Measurements from ENCODE around the gene FUT7. TPM values are rescaled to one million over a fixed set of nuclear protein-coding genes. Genes with fewer than 3 reads are reported as not detected.

The FUT7 gene
- total and polyA plus RNA-seq, 2 of the 13 experiments (the other 11 are each of a cell fraction or from before 2014, with no cell fraction given) = 0.05 TPM; not detected in 1

DNA sequence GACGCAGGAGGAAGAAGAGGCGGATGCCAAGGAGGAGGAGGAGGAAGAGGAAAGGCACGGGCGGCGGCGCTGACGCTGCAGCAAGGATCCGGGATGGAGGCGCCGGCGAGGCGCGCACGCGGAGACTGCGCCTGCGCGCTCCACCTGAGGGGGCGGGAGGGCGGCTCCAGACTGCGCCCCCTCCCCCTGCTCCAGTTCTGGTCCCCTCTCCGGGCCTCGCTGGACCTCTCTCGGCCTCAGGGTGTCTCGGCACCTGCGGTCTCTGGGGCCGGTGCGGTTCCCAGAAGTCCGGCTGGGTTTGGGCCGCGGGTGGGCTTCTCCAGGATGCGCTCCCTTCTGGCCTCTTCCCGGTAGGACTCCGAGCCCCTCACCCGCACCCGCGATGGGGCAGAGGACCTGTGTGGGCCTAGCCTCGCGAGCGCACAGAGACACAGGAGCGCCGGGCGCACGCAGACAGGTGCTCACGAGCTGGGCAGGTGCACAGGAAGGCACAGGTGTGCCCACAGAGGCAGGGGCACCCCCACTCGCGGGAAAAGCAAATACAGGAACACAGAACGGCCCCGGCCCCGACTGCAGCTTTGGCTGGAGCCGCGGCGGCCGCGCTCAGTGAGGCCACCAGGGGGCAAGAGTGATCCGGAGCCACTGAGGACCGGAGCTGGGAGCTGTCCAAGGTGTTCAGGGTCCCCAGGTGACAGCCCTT lies 14.3 kb upstream of the FUT7 start, which contains the start of gene NPDC1 (continued):
- TF ChIP-seq, protein P1, sequence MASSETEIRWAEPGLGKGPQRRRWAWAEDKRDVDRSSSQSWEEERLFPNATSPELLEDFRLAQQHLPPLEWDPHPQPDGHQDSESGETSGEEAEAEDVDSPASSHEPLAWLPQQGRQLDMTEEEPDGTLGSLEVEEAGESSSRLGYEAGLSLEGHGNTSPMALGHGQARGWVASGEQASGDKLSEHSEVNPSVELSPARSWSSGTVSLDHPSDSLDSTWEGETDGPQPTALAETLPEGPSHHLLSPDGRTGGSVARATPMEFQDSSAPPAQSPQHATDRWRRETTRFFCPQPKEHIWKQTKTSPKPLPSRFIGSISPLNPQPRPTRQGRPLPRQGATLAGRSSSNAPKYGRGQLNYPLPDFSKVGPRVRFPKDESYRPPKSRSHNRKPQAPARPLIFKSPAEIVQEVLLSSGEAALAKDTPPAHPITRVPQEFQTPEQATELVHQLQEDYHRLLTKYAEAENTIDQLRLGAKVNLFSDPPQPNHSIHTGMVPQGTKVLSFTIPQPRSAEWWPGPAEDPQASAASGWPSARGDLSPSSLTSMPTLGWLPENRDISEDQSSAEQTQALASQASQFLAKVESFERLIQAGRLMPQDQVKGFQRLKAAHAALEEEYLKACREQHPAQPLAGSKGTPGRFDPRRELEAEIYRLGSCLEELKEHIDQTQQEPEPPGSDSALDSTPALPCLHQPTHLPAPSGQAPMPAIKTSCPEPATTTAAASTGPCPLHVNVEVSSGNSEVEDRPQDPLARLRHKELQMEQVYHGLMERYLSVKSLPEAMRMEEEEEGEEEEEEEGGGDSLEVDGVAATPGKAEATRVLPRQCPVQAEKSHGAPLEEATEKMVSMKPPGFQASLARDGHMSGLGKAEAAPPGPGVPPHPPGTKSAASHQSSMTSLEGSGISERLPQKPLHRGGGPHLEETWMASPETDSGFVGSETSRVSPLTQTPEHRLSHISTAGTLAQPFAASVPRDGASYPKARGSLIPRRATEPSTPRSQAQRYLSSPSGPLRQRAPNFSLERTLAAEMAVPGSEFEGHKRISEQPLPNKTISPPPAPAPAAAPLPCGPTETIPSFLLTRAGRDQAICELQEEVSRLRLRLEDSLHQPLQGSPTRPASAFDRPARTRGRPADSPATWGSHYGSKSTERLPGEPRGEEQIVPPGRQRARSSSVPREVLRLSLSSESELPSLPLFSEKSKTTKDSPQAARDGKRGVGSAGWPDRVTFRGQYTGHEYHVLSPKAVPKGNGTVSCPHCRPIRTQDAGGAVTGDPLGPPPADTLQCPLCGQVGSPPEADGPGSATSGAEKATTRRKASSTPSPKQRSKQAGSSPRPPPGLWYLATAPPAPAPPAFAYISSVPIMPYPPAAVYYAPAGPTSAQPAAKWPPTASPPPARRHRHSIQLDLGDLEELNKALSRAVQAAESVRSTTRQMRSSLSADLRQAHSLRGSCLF (CRISPR knock-in tag; IDR thresholded peaks at IDR 0.05; ENCODE audit: borderline replicate concordance) = no peak
- TF ChIP-seq JARID2 (CRISPR knock-in tag; IDR thresholded peaks at IDR 0.05; ENCODE audit: insufficient replicate concordance) = no peak
- peak; percentile 84; the same call in 1 of the 2 replicates for TF ChIP-seq ZNF264 (CRISPR knock-in tag; IDR thresholded peaks at IDR 0.05)
- 0 out of 2 replicates have a peak, but pooled peaks have one; percentile 21 for TF ChIP-seq FOXJ3 (CRISPR knock-in tag; IDR thresholded peaks at IDR 0.05; ENCODE audit: borderline replicate concordance)
- peak; percentile 87; the same call in 1 of the 2 replicates for TF ChIP-seq ZNF691 (CRISPR knock-in tag; IDR thresholded peaks at IDR 0.05; ENCODE audit: borderline replicate concordance, low read depth)
- TF ChIP-seq ZNF282 (IDR thresholded peaks at IDR 0.05; ENCODE audit: partially characterized antibody) = no peak
- peak; percentile 71; the same call in 1 of the 2 replicates for TF ChIP-seq ZNF256 (CRISPR knock-in tag; conservative IDR thresholded peaks at IDR 0.05)
- TF ChIP-seq, protein P2, sequence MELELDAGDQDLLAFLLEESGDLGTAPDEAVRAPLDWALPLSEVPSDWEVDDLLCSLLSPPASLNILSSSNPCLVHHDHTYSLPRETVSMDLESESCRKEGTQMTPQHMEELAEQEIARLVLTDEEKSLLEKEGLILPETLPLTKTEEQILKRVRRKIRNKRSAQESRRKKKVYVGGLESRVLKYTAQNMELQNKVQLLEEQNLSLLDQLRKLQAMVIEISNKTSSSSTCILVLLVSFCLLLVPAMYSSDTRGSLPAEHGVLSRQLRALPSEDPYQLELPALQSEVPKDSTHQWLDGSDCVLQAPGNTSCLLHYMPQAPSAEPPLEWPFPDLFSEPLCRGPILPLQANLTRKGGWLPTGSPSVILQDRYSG (CRISPR knock-in tag; IDR thresholded peaks at IDR 0.05) = 0 out of 2 replicates have a peak, but pooled peaks have one; percentile 67
- TF ChIP-seq HOXA9 (CRISPR knock-in tag; IDR thresholded peaks at IDR 0.05; ENCODE audit: borderline replicate concordance) = no peak
- TF ChIP-seq PITX1 (CRISPR knock-in tag; IDR thresholded peaks at IDR 0.05) = peak; percentile 59; the same call in 1 of the 2 replicates
- TF ChIP-seq ARHGAP35 (CRISPR knock-in tag; IDR thresholded peaks at IDR 0.05; ENCODE audit: borderline replicate concordance) = peak; percentile 89
- TF ChIP-seq HMG20B (CRISPR knock-in tag; conservative IDR thresholded peaks at IDR 0.05) = peak; percentile 66; the same call in 1 of the 2 replicates
- TF ChIP-seq, protein P3, sequence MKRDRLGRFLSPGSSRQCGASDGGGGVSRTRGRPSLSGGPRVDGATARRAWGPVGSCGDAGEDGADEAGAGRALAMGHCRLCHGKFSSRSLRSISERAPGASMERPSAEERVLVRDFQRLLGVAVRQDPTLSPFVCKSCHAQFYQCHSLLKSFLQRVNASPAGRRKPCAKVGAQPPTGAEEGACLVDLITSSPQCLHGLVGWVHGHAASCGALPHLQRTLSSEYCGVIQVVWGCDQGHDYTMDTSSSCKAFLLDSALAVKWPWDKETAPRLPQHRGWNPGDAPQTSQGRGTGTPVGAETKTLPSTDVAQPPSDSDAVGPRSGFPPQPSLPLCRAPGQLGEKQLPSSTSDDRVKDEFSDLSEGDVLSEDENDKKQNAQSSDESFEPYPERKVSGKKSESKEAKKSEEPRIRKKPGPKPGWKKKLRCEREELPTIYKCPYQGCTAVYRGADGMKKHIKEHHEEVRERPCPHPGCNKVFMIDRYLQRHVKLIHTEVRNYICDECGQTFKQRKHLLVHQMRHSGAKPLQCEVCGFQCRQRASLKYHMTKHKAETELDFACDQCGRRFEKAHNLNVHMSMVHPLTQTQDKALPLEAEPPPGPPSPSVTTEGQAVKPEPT (CRISPR knock-in tag; IDR thresholded peaks at IDR 0.05; ENCODE audit: low read depth) = 0 out of 2 replicates have a peak, but pooled peaks have one; percentile 10
- peak; percentile 94 for TF ChIP-seq TSC22D2 (CRISPR knock-in tag; IDR thresholded peaks at IDR 0.05; ENCODE audit: borderline replicate concordance)
- TF ChIP-seq PHF8 (CRISPR knock-in tag; IDR thresholded peaks at IDR 0.05) = peak; percentile 39
- peak; percentile 80 for TF ChIP-seq ZNF501 (CRISPR knock-in tag; IDR thresholded peaks at IDR 0.05)
- TF ChIP-seq ETV5 (CRISPR knock-in tag; IDR thresholded peaks at IDR 0.05; ENCODE audit: borderline replicate concordance) = peak; percentile 61
- TF ChIP-seq ZMYM2 (CRISPR knock-in tag; IDR thresholded peaks at IDR 0.05) = 0 out of 2 replicates have a peak, but pooled peaks have one; percentile 36
- peak; percentile 68 for TF ChIP-seq ZNF883 (CRISPR knock-in tag; IDR thresholded peaks at IDR 0.05; ENCODE audit: not compliant biosample characterization)
